ENCODE data around the gene HMOX2.

DNA sequence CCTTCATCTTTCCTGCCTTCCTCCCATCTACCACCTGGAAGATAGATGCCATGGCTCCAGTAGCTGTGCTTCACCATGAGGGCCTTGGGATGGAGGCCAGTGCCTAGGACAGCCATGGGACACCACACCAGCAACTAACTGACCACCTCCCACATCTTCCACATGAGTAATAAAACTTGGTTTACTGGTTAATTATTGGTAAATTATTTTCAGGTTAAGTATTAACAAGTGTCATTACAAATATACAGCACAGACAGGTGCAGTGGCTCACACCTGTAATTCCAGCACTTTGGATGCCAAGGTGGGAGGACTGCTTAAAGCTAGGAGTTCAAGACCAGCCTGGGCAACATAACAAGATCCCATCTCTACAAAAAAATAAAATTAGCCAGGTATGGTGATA lies 48.4 kb downstream of the HMOX2 start:
- TF ChIP-seq, protein P1, sequence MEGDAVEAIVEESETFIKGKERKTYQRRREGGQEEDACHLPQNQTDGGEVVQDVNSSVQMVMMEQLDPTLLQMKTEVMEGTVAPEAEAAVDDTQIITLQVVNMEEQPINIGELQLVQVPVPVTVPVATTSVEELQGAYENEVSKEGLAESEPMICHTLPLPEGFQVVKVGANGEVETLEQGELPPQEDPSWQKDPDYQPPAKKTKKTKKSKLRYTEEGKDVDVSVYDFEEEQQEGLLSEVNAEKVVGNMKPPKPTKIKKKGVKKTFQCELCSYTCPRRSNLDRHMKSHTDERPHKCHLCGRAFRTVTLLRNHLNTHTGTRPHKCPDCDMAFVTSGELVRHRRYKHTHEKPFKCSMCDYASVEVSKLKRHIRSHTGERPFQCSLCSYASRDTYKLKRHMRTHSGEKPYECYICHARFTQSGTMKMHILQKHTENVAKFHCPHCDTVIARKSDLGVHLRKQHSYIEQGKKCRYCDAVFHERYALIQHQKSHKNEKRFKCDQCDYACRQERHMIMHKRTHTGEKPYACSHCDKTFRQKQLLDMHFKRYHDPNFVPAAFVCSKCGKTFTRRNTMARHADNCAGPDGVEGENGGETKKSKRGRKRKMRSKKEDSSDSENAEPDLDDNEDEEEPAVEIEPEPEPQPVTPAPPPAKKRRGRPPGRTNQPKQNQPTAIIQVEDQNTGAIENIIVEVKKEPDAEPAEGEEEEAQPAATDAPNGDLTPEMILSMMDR (IDR thresholded peaks at IDR 0.05 in 4 of 5, conservative IDR thresholded peaks at IDR 0.05 in 1 of 5) = no peak
- no peak for TF ChIP-seq POLR2A (IDR thresholded peaks at IDR 0.05)
